HepG2 (cell line): ENCODE measurements around the gene ARHGAP26. TPM values are rescaled to one million over a fixed set of nuclear protein-coding genes. Genes with fewer than 3 reads are reported as not detected.
A peak's percentile ranks its signal among the peaks of the same experiment; 100 is the strongest.

ENCODE experiments used
- ATAC-seq: fragments of 200-7000 bp; cut with Tn5 transposase; 3 replicates; pipeline ENCODE4 v1.9.1; 2020; ENCODE audit warnings: mild to moderate bottlenecking, moderate library complexity
- BruUV-seq: library from RNA; stranded (reverse); fragments of 400-500 nt; replicated peaks from 2 replicates; lab custom pipeline; 2021; lab: Mats Ljungman, UMichigan
- CTCF ChIA-PET: fragments of 300-600 bp; formaldehyde crosslinking; extraction: SDS; loops from one replicate; lab custom pipeline; 2021; ENCODE audit warnings: low total read pairs, inconsistent platforms, low intra/inter-chr PET ratio; lab: Yijun Ruan, JAX
- POLR2A ChIA-PET: fragments of 350-600 bp; sonication (Branson Sonifier 250); formaldehyde crosslinking; loops from one replicate; lab custom pipeline; 2020; ENCODE audit warnings: antibody characterized with exemption, inconsistent platforms; lab: Yijun Ruan, JAX
- DNase-seq: peaks from one replicate; pipeline ENCODE4 v3.0.0-alpha.2; 2015; ENCODE audit warnings: low spot score
- FAIRE-seq: peaks from 3 replicates; lab custom pipeline; 2011; peaks lifted over from hg19 to GRCh38; lab: Jason Lieb, UNC
- H2AFZ ChIP-seq: one replicate; pipeline ENCODE4 v1.6.1; 2011; ENCODE audit warnings: low read length, inconsistent platforms
- H3K27ac ChIP-seq: fragments of 300-600 bp; 3 replicates; pipeline ENCODE4 v1.8.0; 2011; ENCODE audit warnings: mixed run types, mild to moderate bottlenecking, mixed read lengths, low read length, inconsistent platforms; ENCODE audit not compliant: insufficient read depth; ENCODE audit errors: extremely low read length
- H3K27me3 ChIP-seq, 2 experiments: fragments of 200-600 bp in 1 of 2; 2 replicates in 1 of 2; 3 replicates in 1 of 2; pipeline versions ENCODE4 v1.6.0 to v1.8.0; 2011; ENCODE audit warnings: low read length in 2 of 2, mild to moderate bottlenecking in 2 of 2, moderate library complexity in 2 of 2, inconsistent platforms in 1 of 2; ENCODE audit not compliant: insufficient read depth in 2 of 2, control insufficient read depth in 1 of 2
- H3K36me3 ChIP-seq, 2 experiments: fragments of 200-600 bp in 1 of 2; replicated peaks in 1 of 2; 2 replicates in 1 of 2; 3 replicates in 1 of 2; pipeline versions ENCODE4 v1.5.1 to v1.8.0; 2011; ENCODE audit warnings: low read length in 2 of 2, inconsistent platforms in 1 of 2; ENCODE audit not compliant: insufficient read depth in 2 of 2, control insufficient read depth in 1 of 2
- H3K4me1 ChIP-seq: 2 replicates; pipeline ENCODE4 v1.5.1; 2012; ENCODE audit warnings: low read length, inconsistent platforms; ENCODE audit not compliant: insufficient read depth
- H3K4me2 ChIP-seq: 2 replicates; pipeline ENCODE4 v1.6.0; 2011; ENCODE audit warnings: low read depth, low read length, inconsistent platforms
- H3K4me3 ChIP-seq, 3 experiments: fragments of 200-600 bp in 1 of 3; sonication (generic), shearing (Covaris generic) in 1 of 3; replicated peaks in 1 of 3; 2 replicates each; pipeline ENCODE4 v1.5.1; 2011 to 2016; ENCODE audit warnings: low read length in 3 of 3, inconsistent platforms in 2 of 3, low read depth in 2 of 3, mild to moderate bottlenecking in 2 of 3, control low read depth in 1 of 3, mixed read lengths in 1 of 3; ENCODE audit not compliant: insufficient read depth in 1 of 3
- H3K79me2 ChIP-seq: one replicate; pipeline ENCODE4 v1.6.1; 2011; ENCODE audit warnings: low read length, inconsistent platforms; ENCODE audit not compliant: insufficient read depth
- H3K9ac ChIP-seq: 2 replicates; pipeline ENCODE4 v1.6.0; 2011; ENCODE audit warnings: mild to moderate bottlenecking, low read depth, low read length, inconsistent platforms; ENCODE audit not compliant: insufficient read depth
- H3K9me3 ChIP-seq: 2 replicates; pipeline ENCODE4 v1.5.1; 2012; ENCODE audit warnings: mild to moderate bottlenecking, low read length
- H4K20me1 ChIP-seq: 2 replicates; pipeline ENCODE4 v1.6.0; 2011; ENCODE audit warnings: inconsistent platforms, mild to moderate bottlenecking, low read length, moderate library complexity; ENCODE audit not compliant: insufficient read depth
- ELF3 ChIP-seq: IDR thresholded peaks from 2 replicates; pipeline ENCODE4 v1.6.1; 2016; ENCODE audit warnings: missing genetic modification reagents, missing compliant biosample characterization
- GATAD2A ChIP-seq: IDR thresholded peaks from 2 replicates; pipeline ENCODE4 v1.6.1; 2016
- HNF1A ChIP-seq, 2 experiments: sonication (generic) in 1 of 2; formaldehyde crosslinking in 1 of 2; IDR thresholded peaks; 2 replicates each; pipeline versions ENCODE4 v1.4.0 to v1.6.1; 2016 to 2020; ENCODE audit warnings: borderline replicate concordance in 1 of 2, low read depth in 1 of 2, mild to moderate bottlenecking in 1 of 2, missing genetic modification reagents in 1 of 2
- NRL ChIP-seq: sonication (generic); formaldehyde crosslinking; IDR thresholded peaks from 2 replicates; pipeline ENCODE4 v1.5.0; 2020; ENCODE audit warnings: missing genetic modification reagents, mild to moderate bottlenecking, moderate library complexity, borderline replicate concordance
- ZNF598 ChIP-seq: sonication (generic); formaldehyde crosslinking; IDR thresholded peaks from 2 replicates; pipeline ENCODE4 v1.5.1; 2020; ENCODE audit warnings: mild to moderate bottlenecking, missing genetic modification reagents, borderline replicate concordance
- WGBS: methylation state at CpG from one replicate; pipeline ENCODE4 v1.1.6; 2017; ENCODE audit warnings: low lambda C conversion rate; 5-methylcytosine and 5-hydroxymethylcytosine counted together
- in situ Hi-C: cut with HindIII; loops from 2 replicates; pipeline ENCODE4 v1.10.0; 2017; ENCODE audit warnings: low pct_unique_long_range_greater_than_20kb; ENCODE audit not compliant: extremely low pct_ligation_motif_present
- intact Hi-C: fragments of 100-400 bp; cut with micrococcal nuclease; formaldehyde crosslinking; loops from one replicate; pipeline ENCODE4 v1.10.0; 2022; ENCODE audit not compliant: unreplicated experiment
- polyA plus RNA-seq, 8 experiments: library from polyadenylated mRNA; depleted of rRNA in 3 of 8; stranded (reverse) in 7 of 8; unstranded in 1 of 8; fragments of >200 nt; fragmentation: Illumina TruSeq in 4 of 8; extraction: Trizol in 4 of 8; gene quantifications; 2 replicates each; pipeline versions ENCODE4 v1.2.1 to v1.2.3, GENCODE V29; 2011 to 2016; ENCODE audit warnings: low read depth in 4 of 8, missing spikeins in 1 of 8, mixed read lengths in 1 of 8; ENCODE audit not compliant: insufficient read depth in 1 of 8
- total RNA-seq, 5 experiments: library from RNA; depleted of rRNA; stranded (reverse); fragments of >200 nt; fragmentation: Illumina TruSeq; extraction: Trizol; gene quantifications; 2 replicates each; pipeline ENCODE4 v1.2.3, GENCODE V29; 2016; ENCODE audit warnings: low read depth in 1 of 5
- TF ChIP-seq, protein P1 (sequence below): IDR thresholded peaks from 2 replicates; pipeline ENCODE4 v1.4.0; 2020; ENCODE audit warnings: mild to moderate bottlenecking, missing genetic modification reagents
- TF ChIP-seq, protein P2 (sequence below): sonication (generic); formaldehyde crosslinking; IDR thresholded peaks from 2 replicates; pipeline ENCODE4 v1.5.1; 2020; ENCODE audit warnings: mild to moderate bottlenecking, missing genetic modification reagents, borderline replicate concordance

The ARHGAP26 gene
- total and polyA plus RNA-seq, 2 of the 13 experiments (the other 11 are each of a cell fraction or from before 2014, with no cell fraction given): 9.6 to 18.2 TPM

GRCh38 chr5:142961440-142962173 lies 191.4 kb downstream of the ARHGAP26 start:
- ChIA-PET POLR2A (interaction anchor here (1.2 kb wide), 1 partner anchor 41 kb away, joined by 5 read pairs; no protein-coding TSS in a partner anchor), CTCF (no interaction called here)
- ATAC-seq (peak; percentile 82), DNase-seq (peak; percentile 28), FAIRE-seq (no peak)
- Histone ChIP-seq H3K4me2 (peak overlapping the region; percentile 59), H4K20me1 (no peaks in the 10 kb centered on the region), H3K4me1 (peaks cover 58% of the 10 kb centered on the region), H3K27me3 (no peaks in the 10 kb centered on the region), H3K9ac (no peak overlapping the region), H3K27ac (peak overlapping the region; percentile 30), H3K79me2 (no peaks in the 10 kb centered on the region), H3K36me3 (no peaks in the 10 kb centered on the region), H2AFZ (no peak overlapping the region), H3K9me3 (no peaks in the 10 kb centered on the region), H3K4me3 (peak overlapping the region; percentile 24 to 42 (median 33); a peak in 2 of 6 replicates)
- 11% methylated on average over 5 of the region's 5 CpGs for WGBS
- intact Hi-C loops (loop anchor here (5.0 kb wide), 1 partner anchor 39 kb away; no protein-coding TSS in a partner anchor), in situ Hi-C loops (no loop called here)
- no TSS peak for BruUV-seq
- TF ChIP-seq HNF1A (IDR thresholded peaks at IDR 0.05; ENCODE audit: low read depth) (peak; percentile 48; the same call in 1 of the 2 replicates), HNF1A (CRISPR knock-in tag; IDR thresholded peaks at IDR 0.05; ENCODE audit: borderline replicate concordance) (no peak), NRL (CRISPR knock-in tag) (no peak), ELF3 (peak; percentile 52; the same call in 1 of the 2 replicates), ZNF598 (no peak), GATAD2A (0 out of 2 replicates have a peak, but pooled peaks have one; percentile 22)
- TF ChIP-seq, protein P1, sequence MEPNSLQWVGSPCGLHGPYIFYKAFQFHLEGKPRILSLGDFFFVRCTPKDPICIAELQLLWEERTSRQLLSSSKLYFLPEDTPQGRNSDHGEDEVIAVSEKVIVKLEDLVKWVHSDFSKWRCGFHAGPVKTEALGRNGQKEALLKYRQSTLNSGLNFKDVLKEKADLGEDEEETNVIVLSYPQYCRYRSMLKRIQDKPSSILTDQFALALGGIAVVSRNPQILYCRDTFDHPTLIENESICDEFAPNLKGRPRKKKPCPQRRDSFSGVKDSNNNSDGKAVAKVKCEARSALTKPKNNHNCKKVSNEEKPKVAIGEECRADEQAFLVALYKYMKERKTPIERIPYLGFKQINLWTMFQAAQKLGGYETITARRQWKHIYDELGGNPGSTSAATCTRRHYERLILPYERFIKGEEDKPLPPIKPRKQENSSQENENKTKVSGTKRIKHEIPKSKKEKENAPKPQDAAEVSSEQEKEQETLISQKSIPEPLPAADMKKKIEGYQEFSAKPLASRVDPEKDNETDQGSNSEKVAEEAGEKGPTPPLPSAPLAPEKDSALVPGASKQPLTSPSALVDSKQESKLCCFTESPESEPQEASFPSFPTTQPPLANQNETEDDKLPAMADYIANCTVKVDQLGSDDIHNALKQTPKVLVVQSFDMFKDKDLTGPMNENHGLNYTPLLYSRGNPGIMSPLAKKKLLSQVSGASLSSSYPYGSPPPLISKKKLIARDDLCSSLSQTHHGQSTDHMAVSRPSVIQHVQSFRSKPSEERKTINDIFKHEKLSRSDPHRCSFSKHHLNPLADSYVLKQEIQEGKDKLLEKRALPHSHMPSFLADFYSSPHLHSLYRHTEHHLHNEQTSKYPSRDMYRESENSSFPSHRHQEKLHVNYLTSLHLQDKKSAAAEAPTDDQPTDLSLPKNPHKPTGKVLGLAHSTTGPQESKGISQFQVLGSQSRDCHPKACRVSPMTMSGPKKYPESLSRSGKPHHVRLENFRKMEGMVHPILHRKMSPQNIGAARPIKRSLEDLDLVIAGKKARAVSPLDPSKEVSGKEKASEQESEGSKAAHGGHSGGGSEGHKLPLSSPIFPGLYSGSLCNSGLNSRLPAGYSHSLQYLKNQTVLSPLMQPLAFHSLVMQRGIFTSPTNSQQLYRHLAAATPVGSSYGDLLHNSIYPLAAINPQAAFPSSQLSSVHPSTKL (CRISPR knock-in tag): peak; percentile 9; the same call in 1 of the 2 replicates
- TF ChIP-seq, protein P2, sequence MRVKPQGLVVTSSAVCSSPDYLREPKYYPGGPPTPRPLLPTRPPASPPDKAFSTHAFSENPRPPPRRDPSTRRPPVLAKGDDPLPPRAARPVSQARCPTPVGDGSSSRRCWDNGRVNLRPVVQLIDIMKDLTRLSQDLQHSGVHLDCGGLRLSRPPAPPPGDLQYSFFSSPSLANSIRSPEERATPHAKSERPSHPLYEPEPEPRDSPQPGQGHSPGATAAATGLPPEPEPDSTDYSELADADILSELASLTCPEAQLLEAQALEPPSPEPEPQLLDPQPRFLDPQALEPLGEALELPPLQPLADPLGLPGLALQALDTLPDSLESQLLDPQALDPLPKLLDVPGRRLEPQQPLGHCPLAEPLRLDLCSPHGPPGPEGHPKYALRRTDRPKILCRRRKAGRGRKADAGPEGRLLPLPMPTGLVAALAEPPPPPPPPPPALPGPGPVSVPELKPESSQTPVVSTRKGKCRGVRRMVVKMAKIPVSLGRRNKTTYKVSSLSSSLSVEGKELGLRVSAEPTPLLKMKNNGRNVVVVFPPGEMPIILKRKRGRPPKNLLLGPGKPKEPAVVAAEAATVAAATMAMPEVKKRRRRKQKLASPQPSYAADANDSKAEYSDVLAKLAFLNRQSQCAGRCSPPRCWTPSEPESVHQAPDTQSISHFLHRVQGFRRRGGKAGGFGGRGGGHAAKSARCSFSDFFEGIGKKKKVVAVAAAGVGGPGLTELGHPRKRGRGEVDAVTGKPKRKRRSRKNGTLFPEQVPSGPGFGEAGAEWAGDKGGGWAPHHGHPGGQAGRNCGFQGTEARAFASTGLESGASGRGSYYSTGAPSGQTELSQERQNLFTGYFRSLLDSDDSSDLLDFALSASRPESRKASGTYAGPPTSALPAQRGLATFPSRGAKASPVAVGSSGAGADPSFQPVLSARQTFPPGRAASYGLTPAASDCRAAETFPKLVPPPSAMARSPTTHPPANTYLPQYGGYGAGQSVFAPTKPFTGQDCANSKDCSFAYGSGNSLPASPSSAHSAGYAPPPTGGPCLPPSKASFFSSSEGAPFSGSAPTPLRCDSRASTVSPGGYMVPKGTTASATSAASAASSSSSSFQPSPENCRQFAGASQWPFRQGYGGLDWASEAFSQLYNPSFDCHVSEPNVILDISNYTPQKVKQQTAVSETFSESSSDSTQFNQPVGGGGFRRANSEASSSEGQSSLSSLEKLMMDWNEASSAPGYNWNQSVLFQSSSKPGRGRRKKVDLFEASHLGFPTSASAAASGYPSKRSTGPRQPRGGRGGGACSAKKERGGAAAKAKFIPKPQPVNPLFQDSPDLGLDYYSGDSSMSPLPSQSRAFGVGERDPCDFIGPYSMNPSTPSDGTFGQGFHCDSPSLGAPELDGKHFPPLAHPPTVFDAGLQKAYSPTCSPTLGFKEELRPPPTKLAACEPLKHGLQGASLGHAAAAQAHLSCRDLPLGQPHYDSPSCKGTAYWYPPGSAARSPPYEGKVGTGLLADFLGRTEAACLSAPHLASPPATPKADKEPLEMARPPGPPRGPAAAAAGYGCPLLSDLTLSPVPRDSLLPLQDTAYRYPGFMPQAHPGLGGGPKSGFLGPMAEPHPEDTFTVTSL (CRISPR knock-in tag): peak; percentile 49; the same call in 1 of the 2 replicates
